Transverse colon (tissue), 3 donors: ENCODE results near the gene POC1A.

Source experiments
- EP300 ChIP-seq: sonication (generic); formaldehyde crosslinking; IDR thresholded peaks from one replicate; pipeline ENCODE4 v1.6.1; 2017; ENCODE audit warnings: antibody characterized with exemption, low read depth
- POLR2A ChIP-seq: fragments of 450-650 bp; IDR thresholded peaks from one replicate; pipeline ENCODE4 v1.6.1; 2016; ENCODE audit warnings: antibody characterized with exemption, mild to moderate bottlenecking, moderate library complexity
- TF ChIP-seq, protein P1 (sequence below), 5 experiments: fragments of 200-600 bp in 3 of 5; fragments of 450-650 bp in 2 of 5; sonication (generic) in 3 of 5; IDR thresholded peaks; 1 replicate in 2 of 5; 2 replicates in 3 of 5; pipeline ENCODE4 v1.5.1; 2016 to 2017; ENCODE audit warnings: antibody characterized with exemption in 5 of 5, inconsistent platforms in 3 of 5, mild to moderate bottlenecking in 2 of 5, moderate library complexity in 1 of 5

DNA sequence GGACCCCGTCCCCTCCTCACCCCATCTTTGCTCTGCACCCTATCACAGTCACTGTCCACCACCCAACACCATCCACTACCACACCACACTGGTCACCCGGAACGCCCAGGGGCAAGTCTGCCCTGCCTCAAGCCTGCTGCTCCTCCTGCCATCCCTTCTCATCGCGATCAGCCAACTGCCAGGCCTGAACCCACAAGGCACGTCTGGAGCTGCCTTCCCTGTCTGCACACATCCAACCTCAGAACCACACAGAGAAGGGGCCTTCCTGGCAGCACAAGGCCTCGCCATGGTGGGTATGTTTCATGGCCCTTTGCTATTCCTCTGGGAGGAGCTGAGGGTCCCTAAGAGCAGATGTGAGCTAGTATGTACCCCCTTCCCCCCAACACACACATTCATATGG, 94.4 kb downstream of the POC1A start:
- TF ChIP-seq, protein P1, sequence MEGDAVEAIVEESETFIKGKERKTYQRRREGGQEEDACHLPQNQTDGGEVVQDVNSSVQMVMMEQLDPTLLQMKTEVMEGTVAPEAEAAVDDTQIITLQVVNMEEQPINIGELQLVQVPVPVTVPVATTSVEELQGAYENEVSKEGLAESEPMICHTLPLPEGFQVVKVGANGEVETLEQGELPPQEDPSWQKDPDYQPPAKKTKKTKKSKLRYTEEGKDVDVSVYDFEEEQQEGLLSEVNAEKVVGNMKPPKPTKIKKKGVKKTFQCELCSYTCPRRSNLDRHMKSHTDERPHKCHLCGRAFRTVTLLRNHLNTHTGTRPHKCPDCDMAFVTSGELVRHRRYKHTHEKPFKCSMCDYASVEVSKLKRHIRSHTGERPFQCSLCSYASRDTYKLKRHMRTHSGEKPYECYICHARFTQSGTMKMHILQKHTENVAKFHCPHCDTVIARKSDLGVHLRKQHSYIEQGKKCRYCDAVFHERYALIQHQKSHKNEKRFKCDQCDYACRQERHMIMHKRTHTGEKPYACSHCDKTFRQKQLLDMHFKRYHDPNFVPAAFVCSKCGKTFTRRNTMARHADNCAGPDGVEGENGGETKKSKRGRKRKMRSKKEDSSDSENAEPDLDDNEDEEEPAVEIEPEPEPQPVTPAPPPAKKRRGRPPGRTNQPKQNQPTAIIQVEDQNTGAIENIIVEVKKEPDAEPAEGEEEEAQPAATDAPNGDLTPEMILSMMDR (IDR thresholded peaks at IDR 0.05), result no peak
- TF ChIP-seq POLR2A, result no peak
- TF ChIP-seq EP300, result no peak
